Gastroesophageal sphincter (tissue), 3 donors: ENCODE data around the gene PLCH2.

Experiments
- CTCF ChIP-seq, 4 experiments: fragments of 200-600 bp in 2 of 4; fragments of 450-650 bp in 2 of 4; sonication (generic) in 1 of 4; IDR thresholded peaks; one replicate each; pipeline ENCODE4 v1.5.1; 2017 to 2019; ENCODE audit warnings: antibody characterized with exemption in 4 of 4, mild to moderate bottlenecking in 2 of 4, moderate library complexity in 2 of 4
- EP300 ChIP-seq: sonication (generic); formaldehyde crosslinking; IDR thresholded peaks from one replicate; pipeline ENCODE4 v1.6.1; 2017; ENCODE audit warnings: antibody characterized with exemption, mild to moderate bottlenecking
- POLR2AphosphoS5 ChIP-seq: sonication (generic); formaldehyde crosslinking; IDR thresholded peaks from one replicate; pipeline ENCODE4 v1.6.1; 2017; ENCODE audit warnings: antibody characterized with exemption

DNA sequence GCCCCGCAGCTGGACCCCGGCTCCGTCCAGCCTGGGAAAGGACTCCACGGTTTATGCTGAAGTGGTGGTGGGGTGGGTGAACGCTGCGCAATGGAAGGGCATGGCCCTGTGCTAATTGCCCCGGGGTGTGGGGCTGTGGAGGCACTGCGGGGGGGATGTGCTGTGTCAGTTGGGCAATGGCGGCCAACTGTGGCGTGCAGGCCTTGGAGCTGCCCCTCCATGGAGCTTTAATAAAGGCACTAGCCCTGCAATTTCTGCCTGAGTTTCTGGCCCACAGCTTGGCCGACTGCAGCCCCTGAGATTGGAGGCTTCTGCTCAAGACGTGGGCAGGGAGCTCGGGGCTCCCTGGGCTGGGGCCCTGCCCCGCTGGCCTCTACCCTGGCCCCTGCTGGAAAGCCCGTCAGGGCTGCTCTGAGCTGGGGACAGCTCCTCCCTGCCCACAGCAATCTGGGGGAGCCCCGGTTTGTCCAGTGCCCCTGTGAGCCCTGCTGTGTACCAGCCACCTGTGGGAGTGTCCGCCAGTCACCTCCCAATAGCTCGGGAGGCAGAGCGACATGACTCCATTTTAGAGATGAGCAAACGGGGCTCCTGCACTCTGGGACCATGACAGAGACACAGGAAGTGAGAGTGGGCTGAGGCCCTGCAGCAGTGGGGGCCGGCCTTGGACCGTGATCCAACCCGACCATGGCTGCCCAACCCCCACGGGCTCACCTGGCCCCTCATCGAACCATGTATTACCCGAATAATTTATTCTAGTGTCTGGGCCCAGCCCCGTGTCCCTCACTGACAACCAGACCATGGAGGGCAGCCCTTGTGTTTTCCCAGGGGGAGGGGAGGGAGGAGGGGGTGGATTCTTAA lies 71.3 kb downstream of the PLCH2 start:
- no peak for TF ChIP-seq CTCF (IDR thresholded peaks at IDR 0.05)
- TF ChIP-seq POLR2AphosphoS5 = no peak
- TF ChIP-seq EP300 = no peak
